ENCODE data around the gene ATG10. TPM values are rescaled to one million over a fixed set of nuclear protein-coding genes. Genes with fewer than 3 reads are reported as not detected.

ATG10 gene
- total and polyA plus RNA-seq, 2 experiments from 2014 or later: 12.5 to 17.7 TPM

DNA sequence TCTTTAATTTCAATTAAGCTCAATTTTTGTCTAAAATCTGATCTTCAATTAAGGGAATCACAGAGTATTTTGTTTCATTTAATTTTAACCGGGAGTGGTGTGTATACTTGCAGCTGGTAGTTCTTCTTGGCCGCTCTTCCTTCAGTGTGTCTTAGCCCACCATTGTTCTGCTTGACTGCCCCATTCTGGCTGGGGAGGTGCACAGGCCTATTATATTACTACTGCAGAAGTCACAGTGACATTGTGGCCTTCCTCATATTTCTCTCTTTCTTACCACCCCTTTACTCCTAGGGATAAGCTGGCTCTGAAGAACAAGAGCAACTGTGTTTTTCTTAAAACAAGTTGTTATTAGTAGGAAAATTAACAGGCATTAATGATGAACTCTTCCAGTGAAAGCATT is 123.7 kb downstream of the ATG10 start (continued):
- TF ChIP-seq, protein P1, sequence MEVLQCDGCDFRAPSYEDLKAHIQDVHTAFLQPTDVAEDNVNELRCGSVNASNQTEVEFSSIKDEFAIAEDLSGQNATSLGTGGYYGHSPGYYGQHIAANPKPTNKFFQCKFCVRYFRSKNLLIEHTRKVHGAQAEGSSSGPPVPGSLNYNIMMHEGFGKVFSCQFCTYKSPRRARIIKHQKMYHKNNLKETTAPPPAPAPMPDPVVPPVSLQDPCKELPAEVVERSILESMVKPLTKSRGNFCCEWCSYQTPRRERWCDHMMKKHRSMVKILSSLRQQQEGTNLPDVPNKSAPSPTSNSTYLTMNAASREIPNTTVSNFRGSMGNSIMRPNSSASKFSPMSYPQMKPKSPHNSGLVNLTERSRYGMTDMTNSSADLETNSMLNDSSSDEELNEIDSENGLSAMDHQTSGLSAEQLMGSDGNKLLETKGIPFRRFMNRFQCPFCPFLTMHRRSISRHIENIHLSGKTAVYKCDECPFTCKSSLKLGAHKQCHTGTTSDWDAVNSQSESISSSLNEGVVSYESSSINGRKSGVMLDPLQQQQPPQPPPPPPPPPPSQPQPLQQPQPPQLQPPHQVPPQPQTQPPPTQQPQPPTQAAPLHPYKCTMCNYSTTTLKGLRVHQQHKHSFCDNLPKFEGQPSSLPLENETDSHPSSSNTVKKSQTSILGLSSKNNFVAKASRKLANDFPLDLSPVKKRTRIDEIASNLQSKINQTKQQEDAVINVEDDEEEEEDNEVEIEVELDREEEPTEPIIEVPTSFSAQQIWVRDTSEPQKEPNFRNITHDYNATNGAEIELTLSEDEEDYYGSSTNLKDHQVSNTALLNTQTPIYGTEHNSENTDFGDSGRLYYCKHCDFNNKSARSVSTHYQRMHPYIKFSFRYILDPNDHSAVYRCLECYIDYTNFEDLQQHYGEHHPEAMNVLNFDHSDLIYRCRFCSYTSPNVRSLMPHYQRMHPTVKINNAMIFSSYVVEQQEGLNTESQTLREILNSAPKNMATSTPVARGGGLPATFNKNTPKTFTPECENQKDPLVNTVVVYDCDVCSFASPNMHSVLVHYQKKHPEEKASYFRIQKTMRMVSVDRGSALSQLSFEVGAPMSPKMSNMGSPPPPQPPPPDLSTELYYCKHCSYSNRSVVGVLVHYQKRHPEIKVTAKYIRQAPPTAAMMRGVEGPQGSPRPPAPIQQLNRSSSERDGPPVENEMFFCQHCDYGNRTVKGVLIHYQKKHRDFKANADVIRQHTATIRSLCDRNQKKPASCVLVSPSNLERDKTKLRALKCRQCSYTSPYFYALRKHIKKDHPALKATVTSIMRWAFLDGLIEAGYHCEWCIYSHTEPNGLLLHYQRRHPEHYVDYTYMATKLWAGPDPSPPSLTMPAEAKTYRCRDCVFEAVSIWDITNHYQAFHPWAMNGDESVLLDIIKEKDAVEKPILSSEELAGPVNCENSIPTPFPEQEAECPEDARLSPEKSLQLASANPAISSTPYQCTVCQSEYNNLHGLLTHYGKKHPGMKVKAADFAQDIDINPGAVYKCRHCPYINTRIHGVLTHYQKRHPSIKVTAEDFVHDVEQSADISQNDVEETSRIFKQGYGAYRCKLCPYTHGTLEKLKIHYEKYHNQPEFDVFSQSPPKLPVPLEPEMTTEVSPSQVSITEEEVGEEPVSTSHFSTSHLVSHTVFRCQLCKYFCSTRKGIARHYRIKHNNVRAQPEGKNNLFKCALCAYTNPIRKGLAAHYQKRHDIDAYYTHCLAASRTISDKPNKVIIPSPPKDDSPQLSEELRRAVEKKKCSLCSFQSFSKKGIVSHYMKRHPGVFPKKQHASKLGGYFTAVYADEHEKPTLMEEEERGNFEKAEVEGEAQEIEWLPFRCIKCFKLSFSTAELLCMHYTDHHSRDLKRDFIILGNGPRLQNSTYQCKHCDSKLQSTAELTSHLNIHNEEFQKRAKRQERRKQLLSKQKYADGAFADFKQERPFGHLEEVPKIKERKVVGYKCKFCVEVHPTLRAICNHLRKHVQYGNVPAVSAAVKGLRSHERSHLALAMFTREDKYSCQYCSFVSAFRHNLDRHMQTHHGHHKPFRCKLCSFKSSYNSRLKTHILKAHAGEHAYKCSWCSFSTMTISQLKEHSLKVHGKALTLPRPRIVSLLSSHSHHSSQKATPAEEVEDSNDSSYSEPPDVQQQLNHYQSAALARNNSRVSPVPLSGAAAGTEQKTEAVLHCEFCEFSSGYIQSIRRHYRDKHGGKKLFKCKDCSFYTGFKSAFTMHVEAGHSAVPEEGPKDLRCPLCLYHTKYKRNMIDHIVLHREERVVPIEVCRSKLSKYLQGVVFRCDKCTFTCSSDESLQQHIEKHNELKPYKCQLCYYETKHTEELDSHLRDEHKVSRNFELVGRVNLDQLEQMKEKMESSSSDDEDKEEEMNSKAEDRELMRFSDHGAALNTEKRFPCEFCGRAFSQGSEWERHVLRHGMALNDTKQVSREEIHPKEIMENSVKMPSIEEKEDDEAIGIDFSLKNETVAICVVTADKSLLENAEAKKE (CRISPR knock-in tag; IDR thresholded peaks at IDR 0.05): no peak
- TF ChIP-seq POLR2AphosphoS5 (IDR thresholded peaks at IDR 0.05; ENCODE audit: low read depth) (no peak), EZH2phosphoT487 (IDR thresholded peaks at IDR 0.05; ENCODE audit: unreplicated experiment) (no peak), ZNF331 (CRISPR knock-in tag; IDR thresholded peaks at IDR 0.05; ENCODE audit: low read depth) (no peak)

DNA sequence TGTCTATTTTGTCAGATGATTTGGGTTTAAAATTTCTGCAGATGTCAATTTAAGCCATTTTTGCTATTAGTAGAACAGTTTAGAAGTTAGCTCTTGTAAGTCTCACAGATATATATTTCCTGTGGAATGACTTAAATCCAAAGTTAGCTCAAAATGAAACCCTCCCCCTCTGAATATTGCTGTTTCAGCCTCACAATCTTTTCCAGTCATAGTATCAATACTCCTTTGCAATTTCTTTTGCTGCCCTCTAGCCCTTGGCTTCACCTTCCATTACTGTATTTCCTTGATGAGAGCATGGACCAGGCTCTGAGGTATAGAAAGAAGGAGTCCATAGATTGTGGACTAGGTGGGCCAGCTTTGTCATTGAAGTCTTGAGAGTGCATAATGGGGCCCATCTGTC is 124.4 kb downstream of the ATG10 start:
- DNase-seq (ENCODE audit: low spot score) (no peak), ATAC-seq (no peak)
- no peaks in the 10 kb centered on the region for H3K9me2 ChIP-seq (ENCODE audit: insufficient read depth)
- no peaks in the 10 kb centered on the region for H3F3A ChIP-seq (replicated peaks; ENCODE audit: low read depth)
- H3K4me2 ChIP-seq: no peak overlapping the region
- Mint-ChIP-seq H3K9me3 (peaks cover 13% of the 10 kb centered on the region), H3K36me3 (ENCODE audit: low read depth) (peaks cover 13% of the 10 kb centered on the region; the same call in 2 of the 3 replicates), H3K27me3 (ENCODE audit: insufficient read depth, low read depth, poor library complexity) (no peaks in the 10 kb centered on the region), H3K4me3 (no peak overlapping the region), H3K4me1 (peaks cover 8% of the 10 kb centered on the region; the same call in 2 of the 3 replicates), H3K27ac (no peak overlapping the region)
- H3K27me3 ChIP-seq (ENCODE audit: insufficient read depth): no peaks in the 10 kb centered on the region
- peaks cover 11% of the 10 kb centered on the region for H3K4me1 ChIP-seq (ENCODE audit: insufficient read depth)
- no peak overlapping the region for H3K4me3 ChIP-seq
- H2AFZ ChIP-seq: no peak overlapping the region
- peaks cover 2% of the 10 kb centered on the region; the same call in 1 of the 2 replicates for H3K36me3 ChIP-seq (ENCODE audit: insufficient read depth)
- H3K79me2 ChIP-seq (replicated peaks; ENCODE audit: insufficient read depth): no peaks in the 10 kb centered on the region
- H4K20me1 ChIP-seq (replicated peaks; ENCODE audit: insufficient read depth): no peaks in the 10 kb centered on the region
- no peak overlapping the region for H3K27ac ChIP-seq (ENCODE audit: low read depth)
- TF ChIP-seq, protein P2, sequence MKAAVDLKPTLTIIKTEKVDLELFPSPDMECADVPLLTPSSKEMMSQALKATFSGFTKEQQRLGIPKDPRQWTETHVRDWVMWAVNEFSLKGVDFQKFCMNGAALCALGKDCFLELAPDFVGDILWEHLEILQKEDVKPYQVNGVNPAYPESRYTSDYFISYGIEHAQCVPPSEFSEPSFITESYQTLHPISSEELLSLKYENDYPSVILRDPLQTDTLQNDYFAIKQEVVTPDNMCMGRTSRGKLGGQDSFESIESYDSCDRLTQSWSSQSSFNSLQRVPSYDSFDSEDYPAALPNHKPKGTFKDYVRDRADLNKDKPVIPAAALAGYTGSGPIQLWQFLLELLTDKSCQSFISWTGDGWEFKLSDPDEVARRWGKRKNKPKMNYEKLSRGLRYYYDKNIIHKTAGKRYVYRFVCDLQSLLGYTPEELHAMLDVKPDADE (IDR thresholded peaks at IDR 0.05): no peak
